ENCODE measurements around the gene ACSL3.

- TF ChIP-seq, protein P1, sequence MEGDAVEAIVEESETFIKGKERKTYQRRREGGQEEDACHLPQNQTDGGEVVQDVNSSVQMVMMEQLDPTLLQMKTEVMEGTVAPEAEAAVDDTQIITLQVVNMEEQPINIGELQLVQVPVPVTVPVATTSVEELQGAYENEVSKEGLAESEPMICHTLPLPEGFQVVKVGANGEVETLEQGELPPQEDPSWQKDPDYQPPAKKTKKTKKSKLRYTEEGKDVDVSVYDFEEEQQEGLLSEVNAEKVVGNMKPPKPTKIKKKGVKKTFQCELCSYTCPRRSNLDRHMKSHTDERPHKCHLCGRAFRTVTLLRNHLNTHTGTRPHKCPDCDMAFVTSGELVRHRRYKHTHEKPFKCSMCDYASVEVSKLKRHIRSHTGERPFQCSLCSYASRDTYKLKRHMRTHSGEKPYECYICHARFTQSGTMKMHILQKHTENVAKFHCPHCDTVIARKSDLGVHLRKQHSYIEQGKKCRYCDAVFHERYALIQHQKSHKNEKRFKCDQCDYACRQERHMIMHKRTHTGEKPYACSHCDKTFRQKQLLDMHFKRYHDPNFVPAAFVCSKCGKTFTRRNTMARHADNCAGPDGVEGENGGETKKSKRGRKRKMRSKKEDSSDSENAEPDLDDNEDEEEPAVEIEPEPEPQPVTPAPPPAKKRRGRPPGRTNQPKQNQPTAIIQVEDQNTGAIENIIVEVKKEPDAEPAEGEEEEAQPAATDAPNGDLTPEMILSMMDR (IDR thresholded peaks at IDR 0.05), result no peak
- no peak for TF ChIP-seq ZFX (IDR thresholded peaks at IDR 0.05; ENCODE audit: borderline replicate concordance)
These were observed 112.9 kb downstream of the ACSL3 start for GRCh38 chr2:222973733-222974132.
